K562 (cell line): ENCODE results near the gene NRP2.

Source experiments
- ATF1 ChIP-seq, 2 experiments: fragments of 450-650 bp in 1 of 2; IDR thresholded peaks; 2 replicates each; pipeline ENCODE4 v1.6.1; 2016; ENCODE audit warnings: missing compliant biosample characterization in 1 of 2, missing genetic modification characterization in 1 of 2
- EP300 ChIP-seq: IDR thresholded peaks from 2 replicates; pipeline ENCODE4 v1.6.1; 2012; ENCODE audit warnings: low read length, improper control_type of control experiment
- MBD2 ChIP-seq: sonication (generic); IDR thresholded peaks from 2 replicates; pipeline ENCODE4 v1.6.1; 2016; ENCODE audit warnings: low read depth, borderline replicate concordance
- POLR2A ChIP-seq: fragments of 450-650 bp; conservative IDR thresholded peaks from 2 replicates; pipeline ENCODE4 v1.6.1; 2016

GRCh38 chr2:205679410-205680009, 2.8 kb upstream of the NRP2 start:
- TF ChIP-seq MBD2 (no peak), POLR2A (no peak), EP300 (no peak), ATF1 (CRISPR knock-in tag; IDR thresholded peaks at IDR 0.05) (no peak), ATF1 (tag; IDR thresholded peaks at IDR 0.05) (no peak)
